Activated T-helper 1 cell treated with anti-CD3 and anti-CD28 coated beads, Interleukin-12 subunit alpha, Interleukin-12 subunit beta, Interleukin-2, Interleukin-4 antibody, amounts not matched to agents 30 ng/mL and 10 ng/mL and 1 ng/mL, durations not matched to agents 14 hours and 24 hours and 36 hours (primary cell): ENCODE results near the gene AGRP. TPM values are rescaled to one million over a fixed set of nuclear protein-coding genes. Genes with fewer than 3 reads are reported as not detected.
A peak's percentile ranks its signal among the peaks of the same experiment; 100 is the strongest.

Experiments used
- DNase-seq: peaks from one replicate; pipeline ENCODE4 v3.0.0; 2021; ENCODE audit warnings: low spot score
- H3K27ac Mint-ChIP-seq: one replicate; pipeline ENCODE4 v1.8.0; 2021; ENCODE audit warnings: mild to moderate bottlenecking, mixed read lengths
- H3K27me3 Mint-ChIP-seq: one replicate; pipeline ENCODE4 v1.8.0; 2022; ENCODE audit warnings: mild to moderate bottlenecking, moderate library complexity, mixed read lengths; ENCODE audit not compliant: insufficient read depth
- H3K36me3 Mint-ChIP-seq: one replicate; pipeline ENCODE4 v1.8.0; 2021; ENCODE audit warnings: low read depth, mixed read lengths
- H3K4me1 Mint-ChIP-seq: one replicate; pipeline ENCODE4 v1.8.0; 2021; ENCODE audit warnings: low read depth, mixed read lengths
- H3K4me3 Mint-ChIP-seq: one replicate; pipeline ENCODE4 v1.8.0; 2021; ENCODE audit warnings: mild to moderate bottlenecking, moderate library complexity, mixed read lengths
- H3K9me3 Mint-ChIP-seq: one replicate; pipeline ENCODE4 v1.8.0; 2021; ENCODE audit warnings: mixed read lengths
- intact Hi-C: fragments of 100-400 bp; cut with micrococcal nuclease; formaldehyde crosslinking; loops from one replicate; pipeline ENCODE4 v1.15.1; 2024
- total RNA-seq: library from RNA; stranded (reverse); gene quantifications from 2 replicates; pipeline ENCODE4 v1.2.3, GENCODE V29; 2022

AGRP gene
- total RNA-seq, 1 donor from 2014 or later = not detected

DNA sequence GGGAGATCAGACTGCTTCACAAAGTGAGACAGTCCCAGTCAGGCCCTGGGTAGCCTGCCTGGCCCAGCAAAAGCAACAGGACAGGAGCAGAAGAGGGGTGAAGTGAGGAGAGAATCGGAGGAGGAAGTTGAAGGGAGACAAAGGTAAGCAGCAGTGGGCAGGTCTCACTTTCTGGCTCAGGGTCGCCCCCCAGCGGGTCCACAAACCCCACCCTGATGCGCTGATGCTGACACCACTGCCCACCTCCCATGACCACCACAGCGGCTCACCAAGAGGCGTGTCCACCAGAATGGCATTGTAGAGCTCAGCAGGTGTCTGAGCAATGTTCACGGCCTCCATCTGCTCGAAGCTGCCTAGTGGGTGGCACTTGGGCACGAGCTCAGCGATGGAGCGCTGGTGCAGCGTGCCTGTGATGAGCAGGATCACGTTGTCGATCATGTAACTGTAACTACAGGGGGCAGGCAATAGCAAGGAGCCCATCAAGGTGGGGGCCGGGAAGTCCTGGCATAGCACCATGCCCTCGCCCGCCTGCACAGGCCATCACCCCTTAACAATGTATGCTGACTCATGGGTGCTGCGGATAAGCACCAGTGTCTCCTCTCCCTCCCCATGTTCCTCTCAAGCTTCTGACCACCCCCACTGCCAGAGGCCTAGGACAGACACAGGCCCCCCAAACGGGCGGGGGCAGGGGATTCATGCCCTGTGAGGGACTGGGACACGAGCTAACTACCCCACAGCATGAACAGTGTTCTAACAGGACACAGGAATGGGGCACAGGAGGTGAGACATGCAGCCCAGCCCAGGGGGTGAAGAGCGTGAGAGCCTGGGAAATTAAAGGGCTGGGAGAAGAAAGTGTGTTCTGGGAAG, 38.9 kb downstream of the AGRP start:
- H3K4me1 Mint-ChIP-seq = peaks cover 7% of the 10 kb centered on the region
- H3K36me3 Mint-ChIP-seq = no peaks in the 10 kb centered on the region
- intact Hi-C loops = no loop called here
- H3K4me3 Mint-ChIP-seq = no peak overlapping the region
- no peaks in the 10 kb centered on the region for H3K9me3 Mint-ChIP-seq
- no peak overlapping the region for H3K27ac Mint-ChIP-seq
- DNase-seq = no peak
- H3K27me3 Mint-ChIP-seq = no peaks in the 10 kb centered on the region

DNA sequence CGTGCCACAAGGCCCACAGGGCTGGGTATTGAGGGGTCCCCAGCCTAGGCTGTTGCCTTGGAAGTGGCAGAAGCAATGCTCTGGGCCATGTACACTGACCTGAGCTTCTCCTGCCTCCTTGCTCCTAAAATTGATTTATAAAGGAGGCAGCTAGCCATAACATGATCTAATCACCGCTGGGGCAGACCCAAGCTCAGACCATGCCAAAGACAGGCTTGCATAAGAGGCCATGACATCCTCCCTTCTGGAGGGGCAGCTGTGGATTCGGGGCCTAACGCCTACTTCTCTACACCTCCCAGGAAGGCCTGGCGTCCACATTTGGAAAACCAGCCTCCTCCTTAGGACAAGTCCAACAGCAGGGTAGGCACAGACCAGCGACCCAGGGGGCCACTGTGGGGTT, 40.1 kb downstream of the AGRP start:
- Mint-ChIP-seq H3K36me3 (peaks cover 7% of the 10 kb centered on the region), H3K4me1 (peaks cover 7% of the 10 kb centered on the region), H3K27ac (no peak overlapping the region), H3K4me3 (no peak overlapping the region), H3K9me3 (no peaks in the 10 kb centered on the region), H3K27me3 (no peaks in the 10 kb centered on the region)
- intact Hi-C loops = no loop called here
- no peak for DNase-seq

DNA sequence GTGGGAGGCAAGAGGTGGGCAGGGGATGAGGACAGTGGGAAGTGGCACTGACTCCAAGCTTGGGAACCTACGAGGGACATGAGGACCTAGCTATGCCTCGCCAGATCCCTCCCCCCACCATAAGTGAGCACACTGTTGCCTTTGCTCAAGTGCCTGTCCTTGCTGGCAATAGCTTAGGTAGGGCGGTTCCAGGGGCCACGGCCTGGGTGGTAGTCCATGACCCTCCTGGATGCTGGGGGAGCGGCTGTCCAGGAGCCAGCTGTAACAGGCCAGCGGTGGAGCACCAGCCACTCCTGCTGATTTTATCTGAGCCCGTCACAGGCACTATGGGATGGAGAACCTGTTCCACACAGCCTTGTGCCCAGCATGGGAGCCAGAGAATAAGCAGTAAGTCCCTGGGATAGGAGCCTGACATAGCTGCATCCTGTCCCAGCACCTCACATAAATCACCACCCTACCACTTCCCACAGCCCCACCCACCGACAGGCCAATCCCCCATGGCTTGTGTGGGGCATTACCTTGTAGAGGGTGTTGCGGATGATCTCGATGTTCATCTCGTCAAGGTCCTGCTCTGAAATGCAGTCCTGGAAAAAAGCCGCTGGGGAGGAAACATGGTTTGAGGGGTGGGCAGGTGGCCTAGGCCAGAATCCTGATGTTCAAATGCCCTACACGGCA, 40.6 kb downstream of the AGRP start:
- intact Hi-C loops = no loop called here
- no peak overlapping the region for H3K4me3 Mint-ChIP-seq
- peaks cover 5% of the 10 kb centered on the region for H3K4me1 Mint-ChIP-seq
- H3K9me3 Mint-ChIP-seq = no peaks in the 10 kb centered on the region
- H3K27ac Mint-ChIP-seq = no peak overlapping the region
- no peak for DNase-seq
- no peaks in the 10 kb centered on the region for H3K27me3 Mint-ChIP-seq
- H3K36me3 Mint-ChIP-seq = peaks cover 9% of the 10 kb centered on the region

GRCh38 chr16:67441907-67442306, 41.4 kb downstream of the AGRP start:
- H3K9me3 Mint-ChIP-seq = no peaks in the 10 kb centered on the region
- H3K4me1 Mint-ChIP-seq = no peaks in the 10 kb centered on the region
- no peaks in the 10 kb centered on the region for H3K27me3 Mint-ChIP-seq
- H3K27ac Mint-ChIP-seq = no peak overlapping the region
- intact Hi-C loops = no loop called here
- H3K4me3 Mint-ChIP-seq = no peak overlapping the region
- peaks cover 10% of the 10 kb centered on the region for H3K36me3 Mint-ChIP-seq
- no peak for DNase-seq

DNA sequence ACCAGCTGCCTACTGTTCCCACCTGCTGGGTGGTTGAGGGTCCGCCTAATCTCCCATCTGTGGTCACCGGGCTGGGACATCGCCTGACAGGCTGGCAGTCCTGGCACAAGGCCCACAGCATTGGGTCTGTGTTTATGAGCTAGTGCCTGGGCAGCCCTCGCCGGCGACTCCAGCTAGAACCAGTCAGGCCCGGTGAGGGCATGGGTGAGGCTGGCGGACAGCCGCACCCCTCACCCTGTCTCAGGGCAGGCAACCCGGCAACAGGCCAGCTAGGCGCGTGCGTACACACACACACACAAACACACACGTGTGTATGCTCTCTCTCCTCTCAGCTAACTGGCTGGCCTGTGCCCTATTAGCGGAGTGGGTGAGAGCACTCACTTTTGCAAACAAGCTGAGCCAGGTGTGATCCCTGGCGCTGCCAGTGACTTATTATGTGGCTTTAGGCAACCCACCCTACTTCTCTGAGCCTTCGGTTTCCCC, 42.0 kb downstream of the AGRP start:
- Mint-ChIP-seq H3K4me3 (no peak overlapping the region), H3K36me3 (peaks cover 10% of the 10 kb centered on the region), H3K27me3 (no peaks in the 10 kb centered on the region), H3K27ac (no peak overlapping the region), H3K9me3 (no peaks in the 10 kb centered on the region), H3K4me1 (no peaks in the 10 kb centered on the region)
- no peak for DNase-seq
- intact Hi-C loops = no loop called here

GRCh38 chr16:67438824-67439393, 44.4 kb downstream of the AGRP start:
- intact Hi-C loops = no loop called here
- H3K27me3 Mint-ChIP-seq = no peaks in the 10 kb centered on the region
- no peaks in the 10 kb centered on the region for H3K9me3 Mint-ChIP-seq
- peaks cover 10% of the 10 kb centered on the region for H3K36me3 Mint-ChIP-seq
- no peak for DNase-seq
- H3K27ac Mint-ChIP-seq = no peak overlapping the region
- H3K4me3 Mint-ChIP-seq = no peak overlapping the region
- H3K4me1 Mint-ChIP-seq = no peaks in the 10 kb centered on the region

DNA sequence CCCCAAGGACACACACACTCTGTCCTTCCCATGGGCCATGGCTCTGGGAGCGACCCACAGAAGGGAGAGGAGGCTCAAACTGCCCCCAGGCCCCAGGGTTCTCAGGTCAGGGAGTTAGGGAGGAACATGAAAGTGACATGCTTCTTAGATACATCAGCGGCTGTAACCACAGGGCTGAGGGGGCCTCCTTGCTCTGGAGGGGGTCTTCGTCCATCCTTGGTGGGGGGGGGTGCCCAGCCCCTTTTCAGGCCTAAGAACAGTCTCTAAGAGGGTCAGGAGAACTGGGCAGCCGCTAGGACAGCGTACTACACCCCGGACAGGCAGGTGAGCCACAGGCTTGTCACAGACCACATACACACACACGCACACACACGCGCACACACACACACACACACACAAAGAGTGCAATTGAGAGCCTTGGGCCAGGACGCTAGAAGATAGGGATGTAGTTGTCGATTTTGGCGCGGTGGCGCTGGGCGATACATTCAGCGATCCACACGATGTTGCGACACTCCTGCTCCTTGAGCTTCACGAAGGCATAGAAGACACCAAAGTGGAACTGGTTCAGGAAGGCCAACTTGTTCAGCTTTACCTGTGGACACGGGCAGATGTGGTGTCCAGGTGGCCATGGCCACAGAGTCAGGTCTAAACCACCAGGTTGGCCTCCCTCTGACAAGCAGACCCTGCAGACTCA, 45.1 kb downstream of the AGRP start:
- Mint-ChIP-seq H3K36me3 (peaks cover 12% of the 10 kb centered on the region), H3K4me3 (no peak overlapping the region), H3K27ac (no peak overlapping the region), H3K27me3 (no peaks in the 10 kb centered on the region), H3K9me3 (no peaks in the 10 kb centered on the region), H3K4me1 (no peaks in the 10 kb centered on the region)
- no peak for DNase-seq
- intact Hi-C loops = no loop called here

GRCh38 chr16:67437513-67437912, 45.8 kb downstream of the AGRP start:
- intact Hi-C loops = no loop called here

DNA sequence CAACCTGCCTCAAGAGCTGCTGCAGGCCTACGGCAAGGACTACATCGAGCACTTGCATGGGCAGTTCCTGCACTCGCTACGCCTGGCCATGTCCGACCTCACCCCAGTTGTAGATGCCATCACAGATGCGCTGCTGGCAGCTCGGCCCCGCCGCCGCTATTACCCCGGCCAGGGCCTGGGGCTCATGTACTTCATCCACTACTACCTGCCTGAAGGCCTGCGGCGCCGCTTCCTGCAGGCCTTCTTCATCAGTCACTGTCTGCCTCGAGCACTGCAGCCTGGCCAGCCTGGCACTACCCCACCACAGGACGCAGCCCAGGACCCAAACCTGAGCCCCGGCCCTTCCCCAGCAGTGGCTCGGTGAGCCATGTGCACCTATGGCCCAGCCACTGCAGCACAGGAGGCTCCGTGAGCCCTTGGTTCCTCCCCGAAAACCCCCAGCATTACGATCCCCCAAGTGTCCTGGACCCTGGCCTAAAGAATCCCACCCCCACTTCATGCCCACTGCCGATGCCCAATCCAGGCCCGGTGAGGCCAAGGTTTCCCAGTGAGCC, 46.6 kb downstream of the AGRP start:
- intact Hi-C loops = no loop called here

More at GRCh38 chr16:67437513-67437912, 45.8 kb downstream of the AGRP start:
- H3K27ac Mint-ChIP-seq = peak overlapping the region; percentile 7
- H3K4me3 Mint-ChIP-seq = no peak overlapping the region
- peaks cover under 1% of the 10 kb centered on the region for H3K27me3 Mint-ChIP-seq
- no peaks in the 10 kb centered on the region for H3K4me1 Mint-ChIP-seq
- DNase-seq = no peak
- no peaks in the 10 kb centered on the region for H3K9me3 Mint-ChIP-seq
- peaks cover 12% of the 10 kb centered on the region for H3K36me3 Mint-ChIP-seq

DNA sequence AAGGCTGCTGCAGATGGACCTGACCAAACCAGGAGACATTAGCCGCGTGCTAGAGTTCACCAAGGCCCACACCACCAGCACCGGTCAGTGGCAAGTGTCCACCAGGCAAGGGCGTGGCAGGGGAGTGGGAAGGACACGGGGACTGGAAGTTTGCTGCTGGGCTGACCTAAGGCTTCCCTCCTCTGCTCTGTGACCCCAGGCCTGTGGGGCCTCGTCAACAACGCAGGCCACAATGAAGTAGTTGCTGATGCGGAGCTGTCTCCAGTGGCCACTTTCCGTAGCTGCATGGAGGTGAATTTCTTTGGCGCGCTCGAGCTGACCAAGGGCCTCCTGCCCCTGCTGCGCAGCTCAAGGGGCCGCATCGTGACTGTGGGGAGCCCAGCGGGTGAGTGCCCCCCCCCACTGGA, 47.6 kb downstream of the AGRP start:
- H3K36me3 Mint-ChIP-seq = peaks cover 12% of the 10 kb centered on the region
- H3K27ac Mint-ChIP-seq = no peak overlapping the region
- H3K9me3 Mint-ChIP-seq = no peaks in the 10 kb centered on the region
- H3K27me3 Mint-ChIP-seq = peaks cover 6% of the 10 kb centered on the region
- intact Hi-C loops = no loop called here
- DNase-seq = no peak
- no peak overlapping the region for H3K4me3 Mint-ChIP-seq
- H3K4me1 Mint-ChIP-seq = peaks cover 4% of the 10 kb centered on the region

More for the DNA sequence above, 46.6 kb downstream of the AGRP start:
- Mint-ChIP-seq H3K27me3 (peaks cover 6% of the 10 kb centered on the region), H3K4me1 (peaks cover under 1% of the 10 kb centered on the region), H3K27ac (no peak overlapping the region), H3K36me3 (peaks cover 12% of the 10 kb centered on the region), H3K4me3 (no peak overlapping the region), H3K9me3 (no peaks in the 10 kb centered on the region)
- no peak for DNase-seq

DNA sequence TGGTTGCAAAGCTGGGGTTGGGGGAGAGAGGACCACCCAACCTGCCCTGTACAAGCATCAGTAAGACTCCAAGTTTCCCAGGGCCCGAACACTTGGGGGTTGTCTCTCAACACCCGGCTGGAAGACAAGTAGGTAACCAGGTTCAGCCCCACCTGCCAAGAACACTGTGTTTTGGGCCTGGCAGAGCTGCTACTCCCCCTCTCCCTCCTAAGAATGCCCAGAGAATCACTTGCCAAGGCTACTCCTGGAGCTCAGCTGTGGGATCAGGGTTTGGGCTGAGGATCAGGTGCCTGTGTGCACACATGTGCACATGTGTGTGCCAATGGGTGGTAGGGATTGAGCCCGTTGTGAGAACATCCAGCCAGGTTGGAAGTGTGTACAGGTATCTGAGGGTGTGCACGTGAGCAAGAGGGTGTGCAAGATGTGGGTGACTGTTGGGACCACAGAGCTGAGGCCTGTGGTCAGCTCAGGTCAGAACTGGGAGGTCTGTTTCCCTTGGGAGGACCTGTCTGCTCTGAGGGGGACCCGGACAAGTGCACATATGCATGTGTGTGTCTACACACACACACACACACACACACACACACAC, 50.1 kb downstream of the AGRP start:
- H3K27ac Mint-ChIP-seq = no peak overlapping the region
- intact Hi-C loops = no loop called here
- H3K4me3 Mint-ChIP-seq = no peak overlapping the region
- DNase-seq = no peak
- no peaks in the 10 kb centered on the region for H3K9me3 Mint-ChIP-seq
- H3K4me1 Mint-ChIP-seq = peaks cover 8% of the 10 kb centered on the region
- peaks cover 24% of the 10 kb centered on the region for H3K27me3 Mint-ChIP-seq
- peaks cover 6% of the 10 kb centered on the region for H3K36me3 Mint-ChIP-seq
